EH (cell line): ENCODE measurements around the gene RAD51AP2.
"Not testable (repeated sequence)": the region's sequence is repeated elsewhere in the genome, so short reads cannot be mapped to it uniquely, and the experiment has no call there.

Experiments
- DNase-seq: peaks from one replicate; pipeline ENCODE4 v3.0.0-alpha.2; 2015; ENCODE audit warnings: low read depth

Gene RAD51AP2

GRCh38 chr2:17538022-17538843 is 20.0 kb upstream of the RAD51AP2 start:
- DNase-seq, result no peak

- no peak for DNase-seq
Measured at GRCh38 chr2:17536416-17536815, 18.2 kb upstream of the RAD51AP2 start.

- no peak for DNase-seq
Measured at GRCh38 chr2:17533546-17533945, 15.3 kb upstream of the RAD51AP2 start.

GRCh38 chr2:17529771-17530170 is 11.5 kb upstream of the RAD51AP2 start:
- no peak for DNase-seq

GRCh38 chr2:17522303-17522702 is 4.1 kb upstream of the RAD51AP2 start:
- no peak for DNase-seq

- DNase-seq, result no peak
Measured at GRCh38 chr2:17521621-17522020, 3.4 kb upstream of the RAD51AP2 start.

GRCh38 chr2:17520761-17521160 is 2.5 kb upstream of the RAD51AP2 start:
- no peak for DNase-seq

GRCh38 chr2:17519486-17519885 is 1.2 kb upstream of the RAD51AP2 start:
- no peak for DNase-seq

- DNase-seq, result no peak
Measured at GRCh38 chr2:17517481-17518211, 594 bp downstream of the RAD51AP2 start.

- DNase-seq, result no peak
Measured at GRCh38 chr2:17515652-17516051, 2.6 kb downstream of the RAD51AP2 start.

- DNase-seq, result no peak
Measured at GRCh38 chr2:17506736-17507616, 11.3 kb downstream of the RAD51AP2 start.

- no peak for DNase-seq
Measured at GRCh38 chr2:17497718-17498117, 20.5 kb downstream of the RAD51AP2 start.

GRCh38 chr2:17495590-17495989 is 22.6 kb downstream of the RAD51AP2 start:
- DNase-seq, result no peak

- DNase-seq, result not testable (repeated sequence)
Measured at GRCh38 chr2:17490165-17490564, 28.1 kb downstream of the RAD51AP2 start.

- not testable (repeated sequence) for DNase-seq
Measured at GRCh38 chr2:17488610-17489009, 29.6 kb downstream of the RAD51AP2 start.

- no peak for DNase-seq
Measured at GRCh38 chr2:17483496-17483895, 34.7 kb downstream of the RAD51AP2 start.

- no peak for DNase-seq
Measured at GRCh38 chr2:17482651-17483050, 35.6 kb downstream of the RAD51AP2 start.

- no peak for DNase-seq
Measured at GRCh38 chr2:17479875-17480274, 38.4 kb downstream of the RAD51AP2 start.

- DNase-seq, result no peak
Measured at GRCh38 chr2:17476830-17477229, 41.4 kb downstream of the RAD51AP2 start.

GRCh38 chr2:17476064-17476463 is 42.2 kb downstream of the RAD51AP2 start:
- no peak for DNase-seq

GRCh38 chr2:17475286-17475685 is 43.0 kb downstream of the RAD51AP2 start:
- DNase-seq, result no peak

GRCh38 chr2:17471979-17472378 is 46.3 kb downstream of the RAD51AP2 start:
- no peak for DNase-seq
